HG02642 (cell line): Measurements from ENCODE around the gene GPC1.

Experiments used
- ATAC-seq: cut with Tn5 transposase; IDR thresholded peaks from one replicate; pipeline ENCODE4 v1.9.1; 2021; ENCODE audit warnings: mild to moderate bottlenecking; ENCODE audit not compliant: unreplicated experiment, poor library complexity

The GPC1 gene

GRCh38 chr2:240508832-240509545, 73.5 kb downstream of the GPC1 start:
- ATAC-seq = no peak

- no peak for ATAC-seq
These were observed 74.4 kb downstream of the GPC1 start for GRCh38 chr2:240509667-240510512.

GRCh38 chr2:240510513-240511210, 75.2 kb downstream of the GPC1 start:
- ATAC-seq = no peak

- no peak for ATAC-seq
These were observed 76.1 kb downstream of the GPC1 start for GRCh38 chr2:240511351-240512108.

- ATAC-seq = no peak
These were observed 76.6 kb downstream of the GPC1 start for GRCh38 chr2:240512109-240512485.

GRCh38 chr2:240512666-240513535, 77.4 kb downstream of the GPC1 start:
- ATAC-seq = no peak

GRCh38 chr2:240513549-240514287, 78.3 kb downstream of the GPC1 start:
- peak; percentile 92 for ATAC-seq

GRCh38 chr2:240514631-240515030, 79.2 kb downstream of the GPC1 start:
- ATAC-seq = no peak

- no peak for ATAC-seq
These were observed 81.9 kb downstream of the GPC1 start for GRCh38 chr2:240517342-240517741.
